Measurements from ENCODE around the gene FAM228A. TPM values are rescaled to one million over a fixed set of nuclear protein-coding genes. Genes with fewer than 3 reads are reported as not detected.

FAM228A gene
- total RNA-seq, 5 donors from 2014 or later (not counting 1 experiment from before 2014, with no cell fraction given), result 0.20 to 0.70 (median 0.40) TPM; not detected in 1

GRCh38 chr2:24182507-24182906, 7.7 kb downstream of the FAM228A start:
- peaks cover 5% of the 10 kb centered on the region for H3K36me3 Mint-ChIP-seq
- WGBS (ENCODE audit: insufficient coverage), result 81% methylated on average over 5 of the region's 7 CpGs
- no peaks in the 10 kb centered on the region for H3K4me1 Mint-ChIP-seq
- no peak for ATAC-seq (replicated peaks in 1 of 4)
- Histone ChIP-seq H3K4me1 (ENCODE audit: control insufficient read depth in 1 of 2, extremely low read depth in 1 of 2, insufficient read depth in 2 of 2, low read length in 2 of 2) (no peaks in the 10 kb centered on the region), H3K4me3 (ENCODE audit: control insufficient read depth in 1 of 2, extremely low read depth in 1 of 2, low read length in 1 of 2) (no peak overlapping the region), H3K9me3 (no peaks in the 10 kb centered on the region), H3K27me3 (replicated peaks in 1 of 2; ENCODE audit: control insufficient read depth in 2 of 2, extremely low read depth in 1 of 2, insufficient read depth in 2 of 2, low read length in 1 of 2) (no peaks in the 10 kb centered on the region), H3K27ac (ENCODE audit: low read length) (no peak overlapping the region), H3K36me3 (ENCODE audit: control insufficient read depth in 2 of 2, extremely low read depth in 1 of 2, insufficient read depth in 1 of 2, low read length in 1 of 2) (no peaks in the 10 kb centered on the region)
- CTCF ChIA-PET, result no interaction called here
- H3K27me3 Mint-ChIP-seq, result no peaks in the 10 kb centered on the region
- DNase-seq, result no peak
- H3K27ac Mint-ChIP-seq, result no peak overlapping the region
- H3K9me3 Mint-ChIP-seq, result peaks cover 0 to 3% (median 0%) of the 10 kb centered on the region in 3 donors
- H3K4me3 Mint-ChIP-seq, result no peak overlapping the region
- POLR2A ChIA-PET, result no interaction called here

- Mint-ChIP-seq H3K27me3 (no peaks in the 10 kb centered on the region), H3K4me3 (no peak overlapping the region), H3K9me3 (peaks cover 0 to 8% (median 4%) of the 10 kb centered on the region in 3 donors), H3K27ac (no peak overlapping the region), H3K36me3 (peaks cover 9% of the 10 kb centered on the region), H3K4me1 (no peaks in the 10 kb centered on the region)
- H3K4me1 ChIP-seq (ENCODE audit: control insufficient read depth in 1 of 2, extremely low read depth in 1 of 2, insufficient read depth in 2 of 2, low read length in 2 of 2), result no peaks in the 10 kb centered on the region
- ChIA-PET POLR2A (no interaction called here), CTCF (no interaction called here)
- no peaks in the 10 kb centered on the region for H3K9me3 ChIP-seq
- H3K27ac ChIP-seq (ENCODE audit: low read length), result no peak overlapping the region
- H3K4me3 ChIP-seq (ENCODE audit: control insufficient read depth in 1 of 2, extremely low read depth in 1 of 2, low read length in 1 of 2), result no peak overlapping the region
- H3K36me3 ChIP-seq (ENCODE audit: control insufficient read depth in 2 of 2, extremely low read depth in 1 of 2, insufficient read depth in 1 of 2, low read length in 1 of 2), result no peaks in the 10 kb centered on the region
- H3K27me3 ChIP-seq (replicated peaks in 1 of 2; ENCODE audit: control insufficient read depth in 2 of 2, extremely low read depth in 1 of 2, insufficient read depth in 2 of 2, low read length in 1 of 2), result no peaks in the 10 kb centered on the region
- DNase-seq (no peak), ATAC-seq (replicated peaks in 1 of 4) (no peak)
- WGBS (ENCODE audit: insufficient coverage), result 70% methylated on average over 2 of the region's 6 CpGs
Measured at GRCh38 chr2:24183366-24184069, 8.7 kb downstream of the FAM228A start.

DNA sequence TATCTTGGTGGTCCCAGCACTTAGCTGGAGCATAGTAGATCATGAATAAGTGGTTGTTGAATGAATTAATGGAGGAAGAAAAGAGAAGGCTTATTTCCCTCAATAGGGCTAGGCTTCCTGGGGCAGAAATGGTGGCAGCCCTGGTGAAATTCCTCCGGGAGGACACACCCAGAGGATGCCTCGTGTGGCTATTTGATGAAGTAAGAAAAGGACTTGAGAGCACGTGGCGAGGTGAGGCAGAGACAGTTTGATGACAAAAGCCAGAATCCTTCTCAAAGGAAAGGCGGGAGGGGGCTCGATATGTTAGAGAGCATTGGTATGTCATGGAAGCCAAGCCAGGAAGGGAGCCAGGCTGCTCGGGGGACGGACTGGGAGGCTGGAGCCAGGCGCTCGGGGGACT, 14.7 kb downstream of the FAM228A start:
- Histone ChIP-seq H3K27ac (ENCODE audit: low read length) (no peak overlapping the region), H3K4me3 (ENCODE audit: control insufficient read depth in 1 of 2, extremely low read depth in 1 of 2, low read length in 1 of 2) (no peak overlapping the region), H3K9me3 (no peaks in the 10 kb centered on the region), H3K27me3 (replicated peaks in 1 of 2; ENCODE audit: control insufficient read depth in 2 of 2, extremely low read depth in 1 of 2, insufficient read depth in 2 of 2, low read length in 1 of 2) (peaks cover 0 to 4% of the 10 kb centered on the region in 2 experiments), H3K4me1 (ENCODE audit: control insufficient read depth in 1 of 2, extremely low read depth in 1 of 2, insufficient read depth in 2 of 2, low read length in 2 of 2) (no peaks in the 10 kb centered on the region), H3K36me3 (ENCODE audit: control insufficient read depth in 2 of 2, extremely low read depth in 1 of 2, insufficient read depth in 1 of 2, low read length in 1 of 2) (no peaks in the 10 kb centered on the region)
- WGBS (ENCODE audit: insufficient coverage), result 94% methylated on average over 10 of the region's 10 CpGs
- Mint-ChIP-seq H3K27me3 (peaks cover 0 to 8% of the 10 kb centered on the region in 2 donors), H3K27ac (no peak overlapping the region), H3K9me3 (peaks cover 0 to 13% (median 4%) of the 10 kb centered on the region in 3 donors), H3K4me1 (no peaks in the 10 kb centered on the region), H3K36me3 (peaks cover 10% of the 10 kb centered on the region), H3K4me3 (no peak overlapping the region)
- POLR2A ChIA-PET, result no interaction called here
- DNase-seq, result no peak
- ATAC-seq (replicated peaks in 1 of 4), result no peak
- CTCF ChIA-PET, result no interaction called here

DNA sequence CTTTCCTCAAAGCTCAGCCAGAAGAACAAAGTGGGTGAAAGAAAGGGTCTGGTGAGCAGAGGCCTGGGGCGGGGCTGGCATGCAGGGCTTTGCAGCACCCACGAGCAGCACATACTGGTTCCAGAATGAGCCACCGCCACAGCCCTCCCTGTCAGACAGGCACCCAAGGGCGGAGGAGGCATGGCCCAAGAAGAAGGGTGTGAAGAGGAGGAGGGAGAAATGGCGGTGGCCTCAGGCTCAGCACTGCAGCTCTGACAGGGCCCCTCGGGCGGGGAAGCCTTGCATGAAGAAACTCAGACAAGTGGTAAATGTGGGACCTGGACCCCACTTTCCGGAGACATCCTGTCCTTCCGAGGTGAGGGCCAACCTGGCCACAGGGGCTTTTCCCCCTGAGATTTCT, 15.7 kb downstream of the FAM228A start:
- no peaks in the 10 kb centered on the region for H3K9me3 ChIP-seq
- H3K27me3 ChIP-seq (replicated peaks in 1 of 2; ENCODE audit: control insufficient read depth in 2 of 2, extremely low read depth in 1 of 2, insufficient read depth in 2 of 2, low read length in 1 of 2), result peaks cover 0 to 4% of the 10 kb centered on the region in 2 experiments
- DNase-seq, result no peak
- H3K27ac ChIP-seq (ENCODE audit: low read length), result no peak overlapping the region
- POLR2A ChIA-PET, result no interaction called here
- Mint-ChIP-seq H3K4me3 (no peak overlapping the region), H3K9me3 (peaks cover 0 to 13% (median 4%) of the 10 kb centered on the region in 3 donors), H3K36me3 (peaks cover 10% of the 10 kb centered on the region), H3K27me3 (peaks cover 0 to 8% of the 10 kb centered on the region in 2 donors), H3K27ac (no peak overlapping the region), H3K4me1 (no peaks in the 10 kb centered on the region)
- H3K4me1 ChIP-seq (ENCODE audit: control insufficient read depth in 1 of 2, extremely low read depth in 1 of 2, insufficient read depth in 2 of 2, low read length in 2 of 2), result no peaks in the 10 kb centered on the region
- WGBS (ENCODE audit: insufficient coverage), result 83% methylated on average over 9 of the region's 9 CpGs
- no peak for ATAC-seq (replicated peaks in 1 of 4)
- CTCF ChIA-PET, result no interaction called here
- H3K36me3 ChIP-seq (ENCODE audit: control insufficient read depth in 2 of 2, extremely low read depth in 1 of 2, insufficient read depth in 1 of 2, low read length in 1 of 2), result no peaks in the 10 kb centered on the region
- no peak overlapping the region for H3K4me3 ChIP-seq (ENCODE audit: control insufficient read depth in 1 of 2, extremely low read depth in 1 of 2, low read length in 1 of 2)

- Mint-ChIP-seq H3K27ac (no peak overlapping the region), H3K4me3 (no peak overlapping the region), H3K9me3 (peaks cover 0 to 13% (median 4%) of the 10 kb centered on the region in 3 donors), H3K36me3 (peaks cover 10% of the 10 kb centered on the region), H3K4me1 (no peaks in the 10 kb centered on the region), H3K27me3 (peaks cover 0 to 8% of the 10 kb centered on the region in 2 donors)
- Histone ChIP-seq H3K4me3 (ENCODE audit: control insufficient read depth in 1 of 2, extremely low read depth in 1 of 2, low read length in 1 of 2) (no peak overlapping the region), H3K27ac (ENCODE audit: low read length) (no peak overlapping the region), H3K27me3 (replicated peaks in 1 of 2; ENCODE audit: control insufficient read depth in 2 of 2, extremely low read depth in 1 of 2, insufficient read depth in 2 of 2, low read length in 1 of 2) (peaks cover 0 to 4% of the 10 kb centered on the region in 2 experiments), H3K9me3 (no peaks in the 10 kb centered on the region), H3K36me3 (ENCODE audit: control insufficient read depth in 2 of 2, extremely low read depth in 1 of 2, insufficient read depth in 1 of 2, low read length in 1 of 2) (no peaks in the 10 kb centered on the region), H3K4me1 (ENCODE audit: control insufficient read depth in 1 of 2, extremely low read depth in 1 of 2, insufficient read depth in 2 of 2, low read length in 2 of 2) (no peaks in the 10 kb centered on the region)
- ChIA-PET CTCF (no interaction called here), POLR2A (no interaction called here)
- DNase-seq, result no peak
- ATAC-seq (replicated peaks in 1 of 4), result no peak
- 89% methylated on average over 3 of the region's 9 CpGs for WGBS (ENCODE audit: insufficient coverage)
Measured at GRCh38 chr2:24191156-24191555, 16.3 kb downstream of the FAM228A start.

DNA sequence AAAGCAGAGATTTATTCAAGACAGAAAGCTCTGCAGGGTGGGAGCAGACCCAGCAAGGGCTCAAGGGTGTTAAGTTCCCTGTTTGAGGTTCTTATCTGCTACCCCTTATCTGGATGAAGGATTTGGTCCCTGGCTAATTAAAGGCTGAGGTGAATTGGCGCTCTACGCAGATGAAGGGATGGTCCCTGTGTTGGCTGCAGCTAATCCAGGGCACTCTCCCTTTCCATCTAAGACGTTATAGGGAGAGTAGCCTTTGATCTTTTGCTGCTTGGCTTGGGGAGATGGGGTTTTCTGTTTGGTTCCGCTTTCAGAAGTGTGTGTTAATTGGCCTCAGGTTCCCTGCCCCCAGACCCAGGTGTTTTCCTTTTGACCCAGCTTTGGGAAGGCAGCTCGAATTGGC, 17.0 kb downstream of the FAM228A start:
- WGBS (ENCODE audit: insufficient coverage), result 65% methylated on average over 2 of the region's 5 CpGs
- H3K4me3 ChIP-seq (ENCODE audit: control insufficient read depth in 1 of 2, extremely low read depth in 1 of 2, low read length in 1 of 2), result no peak overlapping the region
- Mint-ChIP-seq H3K4me1 (no peaks in the 10 kb centered on the region), H3K27ac (no peak overlapping the region), H3K4me3 (no peak overlapping the region), H3K27me3 (peaks cover 0 to 8% of the 10 kb centered on the region in 2 donors), H3K36me3 (peaks cover 10% of the 10 kb centered on the region), H3K9me3 (peaks cover 4 to 16% (median 6%) of the 10 kb centered on the region in 3 donors)
- H3K27me3 ChIP-seq (replicated peaks in 1 of 2; ENCODE audit: control insufficient read depth in 2 of 2, extremely low read depth in 1 of 2, insufficient read depth in 2 of 2, low read length in 1 of 2), result peaks cover 0 to 4% of the 10 kb centered on the region in 2 experiments
- no peak overlapping the region for H3K27ac ChIP-seq (ENCODE audit: low read length)
- no peak for ATAC-seq (replicated peaks in 1 of 4)
- no peaks in the 10 kb centered on the region for H3K36me3 ChIP-seq (ENCODE audit: control insufficient read depth in 2 of 2, extremely low read depth in 1 of 2, insufficient read depth in 1 of 2, low read length in 1 of 2)
- H3K4me1 ChIP-seq (ENCODE audit: control insufficient read depth in 1 of 2, extremely low read depth in 1 of 2, insufficient read depth in 2 of 2, low read length in 2 of 2), result no peaks in the 10 kb centered on the region
- ChIA-PET POLR2A (no interaction called here), CTCF (no interaction called here)
- H3K9me3 ChIP-seq, result no peaks in the 10 kb centered on the region
- no peak for DNase-seq
